GM19324 (cell line): Measurements from ENCODE around the gene MKS1.

Experiments used
- ATAC-seq: cut with Tn5 transposase; IDR thresholded peaks from one replicate; pipeline ENCODE4 v1.9.1; 2021; ENCODE audit warnings: mild to moderate bottlenecking, moderate library complexity; ENCODE audit not compliant: unreplicated experiment, low FRiP score

The MKS1 gene

GRCh38 chr17:58205936-58206335 lies 13.1 kb downstream of the MKS1 start:
- ATAC-seq: no peak

GRCh38 chr17:58204796-58205195 lies 14.3 kb downstream of the MKS1 start:
- no peak for ATAC-seq

GRCh38 chr17:58202859-58203258 lies 16.2 kb downstream of the MKS1 start:
- no peak for ATAC-seq

- ATAC-seq: no peak
Measured at GRCh38 chr17:58200024-58200633, 18.9 kb downstream of the MKS1 start.

- ATAC-seq: no peak
Measured at GRCh38 chr17:58196610-58197009, 22.4 kb downstream of the MKS1 start.

- ATAC-seq: no peak
Measured at GRCh38 chr17:58195518-58196123, 23.4 kb downstream of the MKS1 start.

- ATAC-seq: no peak
Measured at GRCh38 chr17:58193641-58194255, 25.3 kb downstream of the MKS1 start.

- ATAC-seq: no peak
Measured at GRCh38 chr17:58192612-58193011, 26.4 kb downstream of the MKS1 start, which contains the start of gene EPX. Gene EPX, plus strand, starts transcription at chr17:58192726. Its CDS starts 121 bp downstream, at chr17:58192847.

- no peak for ATAC-seq
Measured at GRCh38 chr17:58191241-58191896, 27.7 kb downstream of the MKS1 start.

GRCh38 chr17:58189436-58190146 lies 29.5 kb downstream of the MKS1 start:
- ATAC-seq: no peak

GRCh38 chr17:58187675-58188074 lies 31.4 kb downstream of the MKS1 start:
- ATAC-seq: no peak

- no peak for ATAC-seq
Measured at GRCh38 chr17:58187063-58187462, 32.0 kb downstream of the MKS1 start.

GRCh38 chr17:58186591-58186990 lies 32.5 kb downstream of the MKS1 start:
- ATAC-seq: no peak

- ATAC-seq: no peak
Measured at GRCh38 chr17:58184986-58185761, 33.9 kb downstream of the MKS1 start.

GRCh38 chr17:58184308-58184985 lies 34.6 kb downstream of the MKS1 start:
- no peak for ATAC-seq

- no peak for ATAC-seq
Measured at GRCh38 chr17:58183514-58183913, 35.5 kb downstream of the MKS1 start.

- ATAC-seq: no peak
Measured at GRCh38 chr17:58181796-58182195, 37.3 kb downstream of the MKS1 start.

- ATAC-seq: no peak
Measured at GRCh38 chr17:58176200-58176599, 42.9 kb downstream of the MKS1 start.

- no peak for ATAC-seq
Measured at GRCh38 chr17:58174871-58175270, 44.2 kb downstream of the MKS1 start.
